Omental fat pad (tissue), 4 donors: ENCODE results near the gene SNX22. TPM values are rescaled to one million over a fixed set of nuclear protein-coding genes. Genes with fewer than 3 reads are reported as not detected.

ENCODE experiments used
- ATAC-seq: fragments of 150-250 bp; one replicate; pipeline ENCODE4 v1.9.1; 2016; ENCODE audit warnings: mild to moderate bottlenecking, moderate library complexity; ENCODE audit not compliant: low FRiP score
- DNase-seq: peaks from one replicate; pipeline ENCODE4 v3.0.0-alpha.2; 2019; ENCODE audit warnings: low spot score
- CTCF ChIP-seq, 3 donors: fragments of 450-650 bp; IDR thresholded peaks; one replicate each; pipeline ENCODE4 v1.5.1; 2016 to 2017; ENCODE audit warnings: antibody characterized with exemption in 3 of 3, mild to moderate bottlenecking in 3 of 3, moderate library complexity in 2 of 3
- total RNA-seq, 4 donors: library from RNA; depleted of rRNA; stranded (reverse); fragments of >200 nt; gene quantifications; one replicate each; pipeline ENCODE4 v1.1.0, GENCODE V29; 2016

SNX22 gene
- total RNA-seq, 4 donors from 2014 or later: 0.38 to 2.6 (median 1.2) TPM; not detected in 1

GRCh38 chr15:64148581-64148980 lies 3.0 kb upstream of the SNX22 start:
- TF ChIP-seq CTCF (IDR thresholded peaks at IDR 0.05): no peak

GRCh38 chr15:64149424-64149823 lies 2.1 kb upstream of the SNX22 start:
- ATAC-seq: no peak
- no peak for DNase-seq
- no peak for TF ChIP-seq CTCF (IDR thresholded peaks at IDR 0.05)

More at GRCh38 chr15:64148581-64148980, 3.0 kb upstream of the SNX22 start:
- no peak for ATAC-seq
- DNase-seq: no peak

- DNase-seq (no peak), ATAC-seq (no peak)
- TF ChIP-seq CTCF (IDR thresholded peaks at IDR 0.05): no peak
Observed at GRCh38 chr15:64149893-64150578, 1.5 kb upstream of the SNX22 start.

- ATAC-seq (no peak), DNase-seq (no peak)
- TF ChIP-seq CTCF (IDR thresholded peaks at IDR 0.05): no peak
Observed at GRCh38 chr15:64152507-64153387, 1.2 kb downstream of the SNX22 start.

GRCh38 chr15:64153480-64154367 lies 2.2 kb downstream of the SNX22 start:
- peak in 2 of 3 donors; percentile 65 to 80 for TF ChIP-seq CTCF (IDR thresholded peaks at IDR 0.05)
- DNase-seq (peak; percentile 83), ATAC-seq (peak; percentile 73)

GRCh38 chr15:64155802-64156651 lies 4.5 kb downstream of the SNX22 start:
- no peak for DNase-seq
- no peak for TF ChIP-seq CTCF (IDR thresholded peaks at IDR 0.05)

More at GRCh38 chr15:64155802-64156651, 4.5 kb downstream of the SNX22 start:
- ATAC-seq: no peak
